Naive thymus-derived CD4-positive, alpha-beta T cell (primary cell): ENCODE results near the gene SUGP1. TPM values are rescaled to one million over a fixed set of nuclear protein-coding genes. Genes with fewer than 3 reads are reported as not detected.
A peak's percentile ranks its signal among the peaks of the same experiment; 100 is the strongest.
"Not testable (repeated sequence)": the region's sequence is repeated elsewhere in the genome, so short reads cannot be mapped to it uniquely, and the experiment has no call there.

Experiments used
- ATAC-seq: fragments of 150-1000 bp; cut with Tn5 transposase; 2 replicates; pipeline ENCODE4 v1.10.0; 2021; ENCODE audit warnings: mild to moderate bottlenecking, moderate library complexity
- CTCF ChIA-PET: fragments of 350-600 bp; sonication (Branson Sonifier 250); formaldehyde crosslinking; loops from one replicate; lab custom pipeline; 2021; ENCODE audit warnings: antibody characterized with exemption; lab: Charles Lee
- POLR2A ChIA-PET: fragments of 350-600 bp; sonication (Branson Sonifier 250); formaldehyde crosslinking; loops from one replicate; lab custom pipeline; 2021; ENCODE audit warnings: antibody characterized with exemption, inconsistent platforms; lab: Charles Lee
- DNase-seq, 9 donors: peaks; one replicate each; pipeline versions ENCODE4 v3.0.0 to v3.0.0-alpha.2; 2020 to 2022; ENCODE audit warnings: mixed read lengths in 1 of 9
- H3K27ac ChIP-seq: one replicate; pipeline ENCODE4 v1.7.0; 2013; ENCODE audit warnings: mild to moderate bottlenecking, low read depth, low read length, moderate library complexity
- H3K27me3 ChIP-seq, 2 donors: one replicate each; pipeline ENCODE4 v1.7.0; 2013; ENCODE audit warnings: low read length in 2 of 2, mild to moderate bottlenecking in 2 of 2, moderate library complexity in 2 of 2; ENCODE audit not compliant: control insufficient read depth in 2 of 2, insufficient read depth in 2 of 2
- H3K36me3 ChIP-seq, 3 experiments: 1 replicate in 2 of 3; 2 replicates in 1 of 3; pipeline ENCODE4 v1.7.0; 2013; ENCODE audit warnings: low read length in 3 of 3, mild to moderate bottlenecking in 3 of 3, moderate library complexity in 1 of 3; ENCODE audit not compliant: insufficient read depth in 3 of 3, control insufficient read depth in 2 of 3
- H3K4me1 ChIP-seq, 2 donors: one replicate each; pipeline ENCODE4 v1.7.0; 2013; ENCODE audit warnings: low read length in 2 of 2, mild to moderate bottlenecking in 2 of 2, moderate library complexity in 1 of 2; ENCODE audit not compliant: control insufficient read depth in 2 of 2, insufficient read depth in 2 of 2
- H3K4me3 ChIP-seq: 2 replicates; pipeline ENCODE4 v1.7.0; 2013; ENCODE audit warnings: mild to moderate bottlenecking, low read length
- H3K9me3 ChIP-seq, 3 experiments: 1 replicate in 2 of 3; 2 replicates in 1 of 3; pipeline ENCODE4 v1.7.0; 2013; ENCODE audit warnings: low read length in 3 of 3; ENCODE audit not compliant: control insufficient read depth in 2 of 3
- H3K27ac Mint-ChIP-seq, 9 donors: one replicate each; pipeline ENCODE4 v1.8.0; 2020 to 2022; ENCODE audit warnings: mixed read lengths in 9 of 9, mild to moderate bottlenecking in 8 of 9, moderate library complexity in 5 of 9, inconsistent platforms in 2 of 9
- H3K27me3 Mint-ChIP-seq, 5 donors: one replicate each; pipeline ENCODE4 v1.8.0; 2021 to 2022; ENCODE audit warnings: mixed read lengths in 5 of 5, mild to moderate bottlenecking in 1 of 5
- H3K36me3 Mint-ChIP-seq, 5 donors: one replicate each; pipeline ENCODE4 v1.8.0; 2020 to 2022; ENCODE audit warnings: mixed read lengths in 5 of 5, mild to moderate bottlenecking in 3 of 5, inconsistent platforms in 1 of 5
- H3K4me1 Mint-ChIP-seq, 7 donors: one replicate each; pipeline ENCODE4 v1.8.0; 2020 to 2022; ENCODE audit warnings: mixed read lengths in 7 of 7, mild to moderate bottlenecking in 3 of 7, inconsistent platforms in 1 of 7
- H3K4me3 Mint-ChIP-seq, 10 donors: one replicate each; pipeline ENCODE4 v1.8.0; 2020 to 2022; ENCODE audit warnings: mild to moderate bottlenecking in 10 of 10, mixed read lengths in 10 of 10, moderate library complexity in 6 of 10, inconsistent platforms in 2 of 10
- H3K9me3 Mint-ChIP-seq, 11 donors: one replicate each; pipeline ENCODE4 v1.8.0; 2020 to 2022; ENCODE audit warnings: mixed read lengths in 11 of 11, mild to moderate bottlenecking in 4 of 11, inconsistent platforms in 1 of 11, moderate library complexity in 1 of 11
- intact Hi-C, 2 donors: fragments of 100-400 bp; cut with micrococcal nuclease; formaldehyde crosslinking; loops; one replicate each; pipeline ENCODE4 v1.15.1; 2023
- polyA plus RNA-seq, 2 donors: library from polyadenylated mRNA; unstranded; fragments of 300-500 nt; fragmentation: Illumina TruSeq; gene quantifications; one replicate each; pipeline ENCODE4 v1.2.3, GENCODE V29; 2021
- total RNA-seq, 6 experiments: library from RNA in 5 of 6; stranded (reverse) in 5 of 6; gene quantifications; 1 replicate in 5 of 6; 2 replicates in 1 of 6; pipeline ENCODE4 v1.2.3 and lab custom pipeline; 2021 to 2026

SUGP1 gene
- total and polyA plus RNA-seq, 7 experiments from 2014 or later: 36.0 to 96.6 (median 59.7) TPM

- DNase-seq, intact Hi-C loops, H3K9me3 Mint-ChIP-seq, H3K27ac Mint-ChIP-seq, H3K27ac ChIP-seq, H3K4me1 ChIP-seq, ATAC-seq, H3K4me1 Mint-ChIP-seq, CTCF ChIA-PET, H3K9me3 ChIP-seq, H3K4me3 ChIP-seq, H3K4me3 Mint-ChIP-seq, H3K27me3 Mint-ChIP-seq, H3K27me3 ChIP-seq: not testable (repeated sequence)
- peaks cover 6 to 37% (median 10%) of the 10 kb centered on the region in 5 donors for H3K36me3 Mint-ChIP-seq
- peaks cover 0 to 81% (median 40%) of the 10 kb centered on the region in 3 experiments for H3K36me3 ChIP-seq
- POLR2A ChIA-PET: interaction anchor here (0.6 kb wide), 1 partner anchor 160 kb away, joined by 4 read pairs; no protein-coding TSS in a partner anchor
Observed at GRCh38 chr19:19350756-19351155, 30.4 kb upstream of the SUGP1 start.

- Mint-ChIP-seq H3K27me3 (no peaks in the 10 kb centered on the region), H3K27ac (no peak overlapping the region), H3K4me3 (peak overlapping the region in 1 of 10 donors; percentile 6), H3K4me1 (peaks cover 0 to 6% (median 0%) of the 10 kb centered on the region in 7 donors), H3K36me3 (peaks cover 8 to 43% (median 13%) of the 10 kb centered on the region in 5 donors), H3K9me3 (no peaks in the 10 kb centered on the region)
- H3K4me1 ChIP-seq: no peaks in the 10 kb centered on the region
- peaks cover 0 to 81% (median 34%) of the 10 kb centered on the region in 3 experiments for H3K36me3 ChIP-seq
- ChIA-PET CTCF (interaction anchor here (0.7 kb wide), 1 partner anchor 16 kb away, joined by 7 read pairs; no protein-coding TSS in a partner anchor), POLR2A (no interaction called here)
- no peaks in the 10 kb centered on the region for H3K27me3 ChIP-seq
- ATAC-seq (no peak), DNase-seq (no peak)
- H3K4me3 ChIP-seq: no peak overlapping the region
- intact Hi-C loops: no loop called here
- no peak overlapping the region for H3K27ac ChIP-seq
- no peaks in the 10 kb centered on the region for H3K9me3 ChIP-seq
Observed at GRCh38 chr19:19349365-19349764, 29.1 kb upstream of the SUGP1 start.

GRCh38 chr19:19348266-19348665 lies 28.0 kb upstream of the SUGP1 start:
- CTCF ChIA-PET: no interaction called here
- H3K9me3 ChIP-seq: no peaks in the 10 kb centered on the region
- peaks cover 0 to 6% (median 0%) of the 10 kb centered on the region in 7 donors for H3K4me1 Mint-ChIP-seq

GRCh38 chr19:19347401-19348110 lies 27.2 kb upstream of the SUGP1 start:
- H3K4me1 Mint-ChIP-seq: peaks cover 0 to 1% (median 0%) of the 10 kb centered on the region in 7 donors
- DNase-seq (no peak), ATAC-seq (no peak)
- CTCF ChIA-PET: interaction anchor here (1.0 kb wide), 1 partner anchor 160 kb away, joined by 3 read pairs; no protein-coding TSS in a partner anchor
- H3K27me3 Mint-ChIP-seq: no peaks in the 10 kb centered on the region
- Histone ChIP-seq H3K27ac (no peak overlapping the region), H3K9me3 (no peaks in the 10 kb centered on the region), H3K4me1 (no peaks in the 10 kb centered on the region), H3K36me3 (peaks cover 4 to 81% (median 34%) of the 10 kb centered on the region in 3 experiments), H3K4me3 (no peak overlapping the region), H3K27me3 (no peaks in the 10 kb centered on the region)
- no peak overlapping the region for H3K27ac Mint-ChIP-seq
- no peaks in the 10 kb centered on the region for H3K9me3 Mint-ChIP-seq
- no peak overlapping the region for H3K4me3 Mint-ChIP-seq
- intact Hi-C loops: no loop called here
- POLR2A ChIA-PET: interaction anchor here (0.5 to 1.0 kb wide), 3 partner anchors 48 to 1680 kb away, joined by 3 read pairs; no protein-coding TSS in a partner anchor
- peaks cover 8 to 36% (median 13%) of the 10 kb centered on the region in 5 donors for H3K36me3 Mint-ChIP-seq

More at GRCh38 chr19:19348266-19348665, 28.0 kb upstream of the SUGP1 start:
- Histone ChIP-seq H3K27ac (no peak overlapping the region), H3K36me3 (peaks cover 0 to 81% (median 35%) of the 10 kb centered on the region in 3 experiments), H3K4me3 (no peak overlapping the region), H3K4me1 (no peaks in the 10 kb centered on the region), H3K27me3 (no peaks in the 10 kb centered on the region)
- POLR2A ChIA-PET: no interaction called here
- peaks cover 8 to 40% (median 13%) of the 10 kb centered on the region in 5 donors for H3K36me3 Mint-ChIP-seq
- ATAC-seq: no peak
- H3K4me3 Mint-ChIP-seq: no peak overlapping the region
- H3K27me3 Mint-ChIP-seq: no peaks in the 10 kb centered on the region
- intact Hi-C loops: no loop called here
- no peak for DNase-seq
- no peak overlapping the region for H3K27ac Mint-ChIP-seq
- H3K9me3 Mint-ChIP-seq: no peaks in the 10 kb centered on the region

GRCh38 chr19:19345970-19346369 lies 25.7 kb upstream of the SUGP1 start:
- H3K4me1 ChIP-seq: no peaks in the 10 kb centered on the region
- POLR2A ChIA-PET: interaction anchor here (1.0 kb wide), 1 partner anchor 13 kb away, joined by 3 read pairs; no protein-coding TSS in a partner anchor
- H3K27me3 Mint-ChIP-seq: no peaks in the 10 kb centered on the region
- H3K27ac ChIP-seq: no peak overlapping the region
- no peaks in the 10 kb centered on the region for H3K4me1 Mint-ChIP-seq
- no peaks in the 10 kb centered on the region for H3K9me3 ChIP-seq
- no peak overlapping the region for H3K4me3 ChIP-seq
- intact Hi-C loops: no loop called here
- CTCF ChIA-PET: no interaction called here
- no peaks in the 10 kb centered on the region for H3K9me3 Mint-ChIP-seq
- H3K36me3 ChIP-seq: peaks cover 4 to 88% (median 29%) of the 10 kb centered on the region in 3 experiments
- DNase-seq: no peak
- peaks cover 5 to 31% (median 13%) of the 10 kb centered on the region in 5 donors for H3K36me3 Mint-ChIP-seq
- H3K27me3 ChIP-seq: no peaks in the 10 kb centered on the region
- H3K27ac Mint-ChIP-seq: peak overlapping the region in 1 of 9 donors; percentile 73
- no peak overlapping the region for H3K4me3 Mint-ChIP-seq
- no peak for ATAC-seq

- CTCF ChIA-PET: no interaction called here
- Histone ChIP-seq H3K36me3 (peaks cover 4 to 93% (median 29%) of the 10 kb centered on the region in 3 experiments), H3K4me1 (no peaks in the 10 kb centered on the region), H3K9me3 (no peaks in the 10 kb centered on the region), H3K4me3 (no peak overlapping the region), H3K27me3 (no peaks in the 10 kb centered on the region), H3K27ac (no peak overlapping the region)
- H3K27ac Mint-ChIP-seq: peak overlapping the region in 1 of 9 donors; percentile 14
- ATAC-seq (no peak), DNase-seq (no peak)
- POLR2A ChIA-PET: no interaction called here
- H3K27me3 Mint-ChIP-seq: no peaks in the 10 kb centered on the region
- peaks cover 5 to 31% (median 13%) of the 10 kb centered on the region in 5 donors for H3K36me3 Mint-ChIP-seq
- H3K4me3 Mint-ChIP-seq: no peak overlapping the region
- no peaks in the 10 kb centered on the region for H3K4me1 Mint-ChIP-seq
- no peaks in the 10 kb centered on the region for H3K9me3 Mint-ChIP-seq
- intact Hi-C loops: no loop called here
Observed at GRCh38 chr19:19345232-19345631, 24.9 kb upstream of the SUGP1 start.
